ENCODE results near the gene FGF22.

- TF ChIP-seq GATA3 (IDR thresholded peaks at IDR 0.05; ENCODE audit: low read depth, low read length), result no peak
- no peak for TF ChIP-seq GATA2 (IDR thresholded peaks at IDR 0.05; ENCODE audit: low read depth, low read length)
Measured at GRCh38 chr19:647566-648284, 8.0 kb downstream of the FGF22 start.

Data from SH-SY5Y (cell line).